Daoy (cell line): Measurements from ENCODE around the gene UQCC2. TPM values are rescaled to one million over a fixed set of nuclear protein-coding genes. Genes with fewer than 3 reads are reported as not detected.

Source experiments
- DNase-seq: peaks from one replicate; pipeline ENCODE4 v3.0.0-alpha.2; 2015; ENCODE audit warnings: low read depth
- total RNA-seq: library from RNA; depleted of rRNA; stranded (reverse); fragments of >200 nt; shearing (Covaris generic); gene quantifications from 2 replicates; pipeline ENCODE4 v1.2.3, GENCODE V29; 2014; rRNA removed

UQCC2 gene
- total RNA-seq, 1 experiment from 2014 or later, result 115 TPM

DNA sequence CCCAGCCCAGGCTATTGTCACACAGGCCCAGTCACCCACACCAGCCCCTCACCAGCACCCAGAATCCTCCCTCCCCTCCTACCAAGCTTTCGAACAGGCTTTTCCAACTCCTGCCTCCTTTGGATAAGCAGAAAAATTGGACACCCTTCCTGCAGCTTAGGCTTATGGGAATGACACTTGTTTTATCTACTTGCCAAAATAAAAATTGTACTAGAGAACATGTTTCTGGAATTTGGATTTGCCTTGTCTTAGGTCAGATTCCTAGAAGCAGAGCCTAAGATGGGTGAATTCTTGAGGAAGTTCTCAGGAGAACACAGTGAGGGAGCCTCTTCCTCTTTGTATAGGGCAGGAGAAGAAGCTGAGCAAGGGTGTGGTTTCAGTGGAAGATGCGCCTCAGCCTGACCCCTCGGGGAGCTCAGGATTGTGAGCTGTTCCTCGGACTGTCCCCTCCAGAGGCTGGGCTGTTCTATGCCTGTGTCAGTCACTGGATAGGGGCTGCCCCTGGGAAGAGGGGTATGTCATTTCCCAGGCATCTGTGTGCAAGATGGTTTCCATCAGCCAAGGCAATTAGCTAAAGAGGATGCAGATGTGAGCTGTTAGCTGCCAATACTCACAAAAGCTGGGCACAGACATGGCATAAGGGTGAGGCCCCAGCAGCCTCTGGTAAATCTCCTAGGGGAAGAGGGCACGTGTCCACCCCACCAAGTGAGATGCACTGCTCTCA is 56.5 kb downstream of the UQCC2 start:
- no peak for DNase-seq

- no peak for DNase-seq
These were observed 59.5 kb downstream of the UQCC2 start for GRCh38 chr6:33652002-33652401.

DNA sequence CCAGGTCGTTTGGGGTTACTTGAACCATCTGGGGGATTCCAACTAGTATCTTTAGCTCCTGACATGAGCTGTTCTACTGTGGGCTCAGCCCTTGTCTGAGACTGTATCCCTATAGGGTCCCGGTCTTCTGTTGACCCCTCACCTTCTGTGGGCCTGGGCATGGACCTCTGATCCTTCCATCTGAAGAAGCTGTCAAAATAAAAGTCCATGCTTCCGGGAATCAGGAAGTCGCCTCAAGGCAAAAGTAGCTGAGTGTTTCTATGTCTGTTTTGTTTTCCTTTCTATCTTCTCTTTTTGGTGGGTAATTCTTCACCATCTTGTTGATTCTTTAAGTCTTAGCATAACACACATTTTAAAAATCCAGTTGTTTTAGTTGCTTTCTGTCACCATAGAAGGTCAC is 60.1 kb downstream of the UQCC2 start:
- DNase-seq, result no peak

Other genes starting within 250 kb of the UQCC2 start
- 13.1 and 18.8 TPM in 2 replicates for gene BAK1, start 131.4 kb downstream of the UQCC2 start, total RNA-seq
- gene ITPR3, start 90.4 kb downstream of the UQCC2 start, total RNA-seq, result 10.4 and 12.6 TPM in 2 replicates
- gene IP6K3, start 35.2 kb upstream of the UQCC2 start, total RNA-seq, result not detected in 2 replicates
- gene LEMD2, start 77.4 kb upstream of the UQCC2 start, total RNA-seq, result 63.3 and 71.0 TPM in 2 replicates
- gene MLN, start 92.3 kb upstream of the UQCC2 start, total RNA-seq, result not detected in 2 replicates